GM12872 (cell line): ENCODE results near the gene CSMD2.

ENCODE experiments used
- CTCF ChIP-seq: IDR thresholded peaks from 3 replicates; pipeline ENCODE4 v1.5.1; 2011; ENCODE audit warnings: low read depth, mild to moderate bottlenecking, low read length, moderate library complexity; ENCODE audit not compliant: insufficient read depth

CSMD2 gene

DNA sequence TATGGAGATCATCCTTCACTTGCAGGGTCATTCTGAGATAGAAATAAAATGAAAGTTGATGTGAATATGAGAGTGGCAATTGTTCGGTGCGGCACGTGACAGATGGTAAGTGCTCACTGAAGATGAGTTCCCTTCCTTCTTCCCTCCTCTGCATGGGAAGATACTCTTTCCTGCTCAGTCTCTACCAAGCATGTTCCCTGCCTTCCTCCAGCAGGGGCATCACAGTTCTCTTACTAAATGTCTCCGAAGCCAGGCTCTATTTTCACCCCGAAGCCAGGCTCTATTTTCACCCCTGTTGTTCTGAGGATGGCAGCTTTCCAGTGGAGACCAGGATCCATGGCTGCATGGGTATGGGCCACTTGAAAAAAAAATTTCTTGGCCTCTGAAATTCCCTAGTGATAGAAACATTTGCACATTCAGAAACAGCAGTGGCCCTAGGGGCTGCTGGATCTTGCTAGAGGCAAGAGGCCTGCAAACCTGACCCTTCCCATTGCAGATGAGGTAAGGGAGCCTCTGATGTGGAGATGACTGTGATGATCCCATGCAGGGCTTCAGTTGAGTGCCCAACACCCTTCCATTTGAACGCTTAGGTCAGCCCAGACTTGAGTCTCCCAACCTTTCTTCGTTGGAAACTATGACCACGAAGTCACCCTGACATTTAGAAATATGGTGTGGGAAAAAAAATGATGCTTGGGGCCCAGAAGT, 424.8 kb downstream of the CSMD2 start:
- TF ChIP-seq CTCF = no peak

DNA sequence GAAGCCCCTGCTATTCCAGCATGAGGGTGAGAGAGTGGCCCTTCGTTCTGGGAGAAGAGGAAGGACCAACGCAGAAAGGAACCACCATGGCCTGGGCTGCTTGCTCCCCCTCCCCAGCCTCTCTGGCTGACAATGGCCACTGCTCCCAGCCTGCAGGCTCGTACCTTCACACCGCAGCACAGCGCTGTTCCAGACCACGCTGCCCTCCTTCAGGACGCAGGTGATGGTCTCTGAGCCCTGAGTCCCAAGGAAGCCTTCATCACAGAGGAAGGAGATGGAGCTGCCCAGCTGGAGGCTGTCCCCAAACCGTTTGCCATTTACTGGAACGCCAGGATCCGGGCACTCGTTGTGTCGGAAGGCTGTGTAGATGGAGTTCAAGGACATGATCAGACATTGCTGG, 426.1 kb downstream of the CSMD2 start:
- no peak for TF ChIP-seq CTCF

DNA sequence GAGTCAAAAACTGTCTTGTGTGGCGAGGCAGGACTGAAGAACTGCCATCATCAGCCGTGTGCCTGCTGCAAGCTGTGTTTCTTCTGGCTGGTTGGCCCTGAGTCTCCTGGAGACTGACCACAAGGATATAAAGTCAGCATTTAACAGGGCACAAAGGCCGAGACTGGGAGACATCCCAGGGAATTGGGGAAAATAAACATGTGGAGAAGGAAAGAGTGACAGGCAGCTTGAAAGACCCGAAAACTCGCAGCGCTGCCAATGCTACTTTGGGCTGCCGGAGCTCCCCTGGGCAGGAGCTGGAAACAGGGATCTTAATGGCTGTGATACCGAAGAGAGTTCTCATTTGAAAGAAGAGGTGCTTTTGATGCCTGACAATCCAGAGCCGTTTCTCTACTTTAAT, 426.5 kb downstream of the CSMD2 start:
- no peak for TF ChIP-seq CTCF

DNA sequence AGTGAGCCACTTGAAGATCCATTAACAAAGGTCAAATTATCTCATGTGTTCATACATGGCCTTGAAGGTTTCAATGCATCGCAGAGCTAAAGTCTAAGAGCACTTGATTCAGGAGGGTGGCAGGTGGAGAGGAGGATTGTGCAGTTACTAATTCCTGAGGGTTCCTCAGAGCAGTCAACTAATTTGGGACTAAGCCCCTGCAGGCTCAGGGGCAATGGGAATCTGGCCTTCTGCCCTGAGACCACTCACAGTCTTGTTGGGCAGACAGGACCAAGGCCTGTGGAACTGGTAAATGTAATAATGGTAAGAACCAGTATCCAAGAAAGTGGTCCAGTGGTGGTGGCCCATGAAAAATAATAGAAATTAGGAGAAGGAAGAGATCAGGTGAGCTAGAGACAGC, 428.5 kb downstream of the CSMD2 start:
- TF ChIP-seq CTCF = no peak

DNA sequence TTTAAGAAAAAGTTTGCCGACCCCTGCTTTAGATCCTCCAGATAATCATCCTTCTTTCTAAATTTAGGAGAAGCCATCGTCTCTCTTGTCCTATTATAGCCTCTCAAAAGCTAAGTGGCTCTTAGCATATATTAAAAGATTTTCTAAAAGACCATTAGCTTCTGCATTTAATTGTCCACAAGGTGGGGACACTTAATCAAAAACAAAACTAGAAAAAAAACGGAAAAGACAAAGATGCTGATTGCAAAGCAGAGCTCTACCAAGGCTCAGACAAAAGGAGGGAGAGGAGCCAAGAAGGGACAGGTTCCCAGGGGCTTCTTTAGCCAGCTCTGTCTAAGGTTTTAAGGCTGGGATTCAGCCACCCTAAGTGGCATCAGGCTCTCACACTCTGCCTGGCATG, 429.4 kb downstream of the CSMD2 start:
- no peak for TF ChIP-seq CTCF

- TF ChIP-seq CTCF = no peak
Observed at GRCh38 chr1:33727310-33727709, 437.7 kb downstream of the CSMD2 start.

DNA sequence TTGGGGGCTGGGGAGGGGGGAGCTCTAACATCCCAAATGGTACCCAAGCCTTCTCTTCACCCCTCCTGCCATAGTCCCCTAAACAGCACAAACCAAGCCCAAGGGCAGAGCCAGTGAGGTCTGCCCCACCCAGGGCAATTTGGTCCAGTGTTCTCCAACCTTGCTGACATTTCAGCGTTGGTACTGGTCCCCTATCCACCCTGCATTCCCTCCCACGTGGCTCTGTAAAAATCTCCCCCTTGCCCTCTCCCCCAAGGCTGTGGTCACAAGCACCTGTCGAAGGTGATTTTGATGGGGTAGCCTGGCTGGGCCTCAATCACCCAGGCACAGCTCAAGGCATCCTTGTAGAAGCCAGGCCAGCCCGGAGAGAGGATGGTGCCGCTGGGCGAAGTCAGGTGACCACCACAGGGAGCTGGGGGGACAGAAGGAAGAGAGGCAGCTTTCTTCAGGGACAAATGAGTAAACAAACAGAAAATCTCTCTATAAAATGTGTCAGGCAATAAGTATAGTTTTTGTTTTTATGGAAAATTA, 438.7 kb downstream of the CSMD2 start:
- TF ChIP-seq CTCF = no peak
